Testis (tissue), 3 donors: ENCODE results near the gene SLC3A2. TPM values are rescaled to one million over a fixed set of nuclear protein-coding genes. Genes with fewer than 3 reads are reported as not detected.

ENCODE experiments used
- DNase-seq: peaks from one replicate; pipeline ENCODE4 v3.0.0-alpha.2; 2019
- H3K27ac ChIP-seq, 2 donors: fragments of 200-600 bp; sonication (generic); one replicate each; pipeline ENCODE4 v1.5.1; 2019
- H3K27me3 ChIP-seq: fragments of 200-600 bp; sonication (generic); one replicate; pipeline ENCODE4 v1.5.1; 2019
- H3K36me3 ChIP-seq: fragments of 200-600 bp; sonication (generic); one replicate; pipeline ENCODE4 v1.5.1; 2017; ENCODE audit warnings: low read depth; ENCODE audit errors: missing control alignments
- H3K4me1 ChIP-seq: fragments of 200-600 bp; sonication (generic); one replicate; pipeline ENCODE4 v1.5.1; 2019
- H3K4me3 ChIP-seq, 2 donors: fragments of 200-600 bp; sonication (generic); one replicate each; pipeline ENCODE4 v1.5.1; 2017 to 2019
- H3K9me3 ChIP-seq: fragments of 200-600 bp; sonication (generic); one replicate; pipeline ENCODE4 v1.5.1; 2017
- CTCF ChIP-seq, 3 experiments: fragments of 450-650 bp in 2 of 3; fragments of 200-600 bp in 1 of 3; sonication (generic) in 1 of 3; IDR thresholded peaks; one replicate each; pipeline ENCODE4 v1.5.1; 2016 to 2019; ENCODE audit warnings: antibody characterized with exemption in 3 of 3, mild to moderate bottlenecking in 2 of 3, moderate library complexity in 1 of 3
- POLR2A ChIP-seq: fragments of 450-650 bp; IDR thresholded peaks from one replicate; pipeline ENCODE4 v1.6.1; 2017; ENCODE audit warnings: antibody characterized with exemption, mild to moderate bottlenecking, moderate library complexity
- WGBS, 2 donors: methylation state at CpG; one replicate each; pipeline ENCODE4 v1.1.5; 2018; 5-methylcytosine and 5-hydroxymethylcytosine counted together
- intact Hi-C: fragments of 100-400 bp; cut with DNase I; formaldehyde crosslinking; loops from one replicate; pipeline ENCODE4 v1.15.1; 2023; ENCODE audit warnings: low total_unique reads
- polyA plus RNA-seq: library from polyadenylated mRNA; stranded (reverse); fragments of 350-450 nt; fragmentation: Illumina TruSeq; extraction: RNeasy Lipid Tissue Mini Kit (QIAGEN cat#74804); gene quantifications from one replicate; pipeline ENCODE4 v1.2.3, GENCODE V29; 2014; ENCODE audit warnings: low read depth, low replicate concordance; ENCODE audit not compliant: insufficient read depth
- total RNA-seq, 2 donors: library from RNA; depleted of rRNA; stranded (reverse); fragments of >200 nt; gene quantifications; one replicate each; pipeline ENCODE4 v1.2.3, GENCODE V29; 2016

Gene SLC3A2
- total and polyA plus RNA-seq, 3 donors from 2014 or later: 166 to 271 (median 227) TPM

- H3K27me3 ChIP-seq: no peaks in the 10 kb centered on the region
- no peaks in the 10 kb centered on the region for H3K9me3 ChIP-seq
- no peaks in the 10 kb centered on the region for H3K36me3 ChIP-seq
- intact Hi-C loops: loop anchor here (10.0 kb wide), 1 partner anchor 68 kb away; the partner anchor contains the start of gene TMEM179B
- no peak overlapping the region for H3K27ac ChIP-seq
- no peak for DNase-seq
- H3K4me3 ChIP-seq: no peak overlapping the region
- TF ChIP-seq POLR2A (no peak), CTCF (IDR thresholded peaks at IDR 0.05) (no peak)
- H3K4me1 ChIP-seq: peaks cover 25% of the 10 kb centered on the region
These were observed 28.0 kb upstream of the SLC3A2 start for GRCh38 chr11:62852523-62853188.

GRCh38 chr11:62853279-62853965 is 27.3 kb upstream of the SLC3A2 start:
- DNase-seq: no peak
- TF ChIP-seq POLR2A (no peak), CTCF (IDR thresholded peaks at IDR 0.05) (no peak)
- H3K4me1 ChIP-seq: peaks cover 25% of the 10 kb centered on the region
- no peaks in the 10 kb centered on the region for H3K9me3 ChIP-seq
- H3K4me3 ChIP-seq: no peak overlapping the region
- no peak overlapping the region for H3K27ac ChIP-seq
- intact Hi-C loops: loop anchor here (10.0 kb wide), 1 partner anchor 69 kb away; the partner anchor contains the start of gene TMEM179B
- WGBS, 2 donors: 71 to 74% methylated on average over 7 of the region's 7 CpGs
- no peaks in the 10 kb centered on the region for H3K36me3 ChIP-seq
- H3K27me3 ChIP-seq: no peaks in the 10 kb centered on the region

GRCh38 chr11:62854013-62854824 is 26.5 kb upstream of the SLC3A2 start:
- intact Hi-C loops: loop anchor here (10.0 kb wide), 1 partner anchor 69 kb away; the partner anchor contains the start of gene TMEM179B
- Histone ChIP-seq H3K4me3 (peak overlapping the region; percentile 77 to 89), H3K9me3 (no peaks in the 10 kb centered on the region), H3K36me3 (no peaks in the 10 kb centered on the region), H3K27me3 (no peaks in the 10 kb centered on the region), H3K27ac (peak overlapping the region in 1 of 2 donors; percentile 83), H3K4me1 (peaks cover 25% of the 10 kb centered on the region)
- DNase-seq: no peak
- no peak for TF ChIP-seq CTCF (IDR thresholded peaks at IDR 0.05)
- no peak for TF ChIP-seq POLR2A
- 12 to 18% methylated on average over 8 of the region's 8 CpGs for WGBS, 2 donors

GRCh38 chr11:62854825-62855570 is 25.7 kb upstream of the SLC3A2 start:
- intact Hi-C loops: loop anchor here (10.0 kb wide), 1 partner anchor 70 kb away; the partner anchor contains the start of gene TMEM179B
- H3K27ac ChIP-seq: peak overlapping the region; percentile 75 to 83
- H3K4me3 ChIP-seq: peak overlapping the region; percentile 77 to 89
- H3K27me3 ChIP-seq: no peaks in the 10 kb centered on the region
- no peaks in the 10 kb centered on the region for H3K9me3 ChIP-seq
- H3K36me3 ChIP-seq: no peaks in the 10 kb centered on the region
- WGBS, 2 donors: 1 to 4% methylated on average over 15 of the region's 15 CpGs
- peaks cover 25% of the 10 kb centered on the region for H3K4me1 ChIP-seq
- no peak for DNase-seq
- TF ChIP-seq CTCF (IDR thresholded peaks at IDR 0.05): no peak
- TF ChIP-seq POLR2A: no peak
